ENCODE data around the gene PKD1. TPM values are rescaled to one million over a fixed set of nuclear protein-coding genes. Genes with fewer than 3 reads are reported as not detected.

PKD1 gene
- total RNA-seq, 1 experiment from 2014 or later, result 102 TPM

- H3K27me3 Mint-ChIP-seq (ENCODE audit: low read depth), result no peaks in the 10 kb centered on the region
- TF ChIP-seq ZNF671 (CRISPR knock-in tag; IDR thresholded peaks at IDR 0.05) (no peak), ZBTB21 (CRISPR knock-in tag; IDR thresholded peaks at IDR 0.05; ENCODE audit: borderline replicate concordance) (no peak), E2F5 (CRISPR knock-in tag; IDR thresholded peaks at IDR 0.05) (no peak), OVOL2 (CRISPR knock-in tag; IDR thresholded peaks at IDR 0.05; ENCODE audit: borderline replicate concordance) (no peak), PRRX2 (CRISPR knock-in tag; IDR thresholded peaks at IDR 0.05) (no peak), CREM (CRISPR knock-in tag; IDR thresholded peaks at IDR 0.05) (no peak), MYBL2 (CRISPR knock-in tag; IDR thresholded peaks at IDR 0.05) (no peak), AFF4 (CRISPR knock-in tag; IDR thresholded peaks at IDR 0.05; ENCODE audit: borderline replicate concordance) (no peak)
- no peaks in the 10 kb centered on the region for H3K9me3 Mint-ChIP-seq
- no peak for ATAC-seq
- no peak overlapping the region for H3K27ac Mint-ChIP-seq
- no peak overlapping the region for H3K4me3 Mint-ChIP-seq
- CTCF ChIA-PET, result interaction anchor here (5.7 kb wide), 1 partner anchor 11 kb away, joined by 24 read pairs; no protein-coding TSS in a partner anchor
- 0 out of 2 replicates have a peak, but pooled peaks cover 3% of the 10 kb centered on the region for H3K4me1 Mint-ChIP-seq
- no peaks in the 10 kb centered on the region for H3K36me3 Mint-ChIP-seq
- POLR2A ChIA-PET, result no interaction called here
- DNase-seq (ENCODE audit: low spot score), result no peak
Measured at GRCh38 chr16:2183671-2184070, 48.0 kb upstream of the PKD1 start.

- Mint-ChIP-seq H3K27ac (peak overlapping the region; percentile 51; the same call in 1 of the 2 replicates), H3K36me3 (no peaks in the 10 kb centered on the region), H3K9me3 (no peaks in the 10 kb centered on the region), H3K4me3 (no peak overlapping the region), H3K4me1 (0 out of 2 replicates have a peak, but pooled peaks cover 3% of the 10 kb centered on the region), H3K27me3 (ENCODE audit: low read depth) (no peaks in the 10 kb centered on the region)
- TF ChIP-seq SOX15 (CRISPR knock-in tag; IDR thresholded peaks at IDR 0.05) (no peak), USF2 (CRISPR knock-in tag; IDR thresholded peaks at IDR 0.05) (no peak), FOXJ3 (CRISPR knock-in tag; IDR thresholded peaks at IDR 0.05; ENCODE audit: borderline replicate concordance) (no peak)
- DNase-seq (ENCODE audit: low spot score), result no peak
- POLR2A ChIA-PET, result interaction anchor here (0.9 to 1.3 kb wide), 2 partner anchors 27 to 44 kb away, joined by 4 to 5 read pairs; partner anchors contain the start of gene TRAF7
- CTCF ChIA-PET, result interaction anchor here (5.7 kb wide), 1 partner anchor 12 kb away, joined by 24 read pairs; no protein-coding TSS in a partner anchor
- no peak for ATAC-seq
Measured at GRCh38 chr16:2181952-2182351, 46.3 kb upstream of the PKD1 start.

GRCh38 chr16:2180962-2181923, 45.5 kb upstream of the PKD1 start:
- ChIA-PET POLR2A (interaction anchor here (0.9 to 1.3 kb wide), 2 partner anchors 26 to 45 kb away, joined by 4 to 5 read pairs; partner anchors contain the start of gene TRAF7), CTCF (interaction anchor here (5.7 kb wide), 1 partner anchor 13 kb away, joined by 24 read pairs; no protein-coding TSS in a partner anchor)
- no peak overlapping the region for H3K27ac Mint-ChIP-seq
- ATAC-seq, result peak; percentile 12
- H3K36me3 Mint-ChIP-seq, result peaks cover under 1% of the 10 kb centered on the region; the same call in 1 of the 2 replicates
- TF ChIP-seq ZNF396 (CRISPR knock-in tag; IDR thresholded peaks at IDR 0.05; ENCODE audit: borderline replicate concordance) (no peak), ZBTB43 (CRISPR knock-in tag; IDR thresholded peaks at IDR 0.05) (no peak)
- H3K27me3 Mint-ChIP-seq (ENCODE audit: low read depth), result no peaks in the 10 kb centered on the region
- no peak overlapping the region for H3K4me3 Mint-ChIP-seq
- no peaks in the 10 kb centered on the region for H3K9me3 Mint-ChIP-seq
- DNase-seq (ENCODE audit: low spot score), result peak; percentile 53
- H3K4me1 Mint-ChIP-seq, result 0 out of 2 replicates have a peak, but pooled peaks cover 3% of the 10 kb centered on the region
